ENCODE measurements around the gene TAMM41. TPM values are rescaled to one million over a fixed set of nuclear protein-coding genes. Genes with fewer than 3 reads are reported as not detected.
"Not testable (repeated sequence)": the region's sequence is repeated elsewhere in the genome, so short reads cannot be mapped to it uniquely, and the experiment has no call there.

The TAMM41 gene
- total RNA-seq, 1 experiment from 2014 or later, result 9.6 TPM

DNA sequence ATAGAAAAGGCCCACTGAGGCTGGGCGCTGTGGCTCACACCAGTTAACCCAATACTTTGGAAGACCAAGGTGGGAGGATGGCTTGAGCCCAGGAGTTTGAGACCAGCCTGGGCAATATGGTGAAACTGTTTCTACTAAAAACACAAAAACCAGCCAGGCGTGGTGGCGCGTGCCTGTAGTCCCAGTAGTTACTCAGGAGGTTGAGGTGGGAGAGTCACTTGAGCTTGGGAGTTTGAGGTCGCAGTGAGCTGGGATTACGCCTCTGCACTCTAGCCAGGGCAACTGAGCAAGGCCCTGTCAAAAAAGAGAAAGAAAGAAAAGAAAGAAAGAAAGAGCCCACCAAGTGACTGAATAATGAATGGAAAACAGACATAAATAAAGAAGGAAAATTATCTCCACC lies 32.0 kb downstream of the TAMM41 start:
- DNase-seq (ENCODE audit: low read depth), result no peak

DNA sequence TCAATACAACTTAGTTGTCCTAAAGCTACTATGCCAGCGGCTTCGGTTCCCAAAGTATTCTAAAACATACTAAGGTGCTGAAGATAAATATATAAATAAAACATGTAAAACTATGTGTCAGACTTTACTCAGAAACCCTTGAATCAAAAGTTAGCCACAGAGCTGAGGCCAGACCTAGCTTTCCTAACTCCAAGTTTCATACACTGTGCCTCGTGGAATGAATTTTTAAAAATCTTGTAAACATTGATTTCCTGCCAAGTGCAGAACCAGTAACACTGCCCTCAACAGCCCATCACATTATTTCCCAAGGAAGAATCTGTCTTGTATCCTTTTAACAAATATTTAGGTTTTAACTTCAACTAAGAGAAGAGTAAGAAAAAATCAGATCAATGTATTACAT lies 36.4 kb downstream of the TAMM41 start:
- no peak for DNase-seq (ENCODE audit: low read depth)

DNA sequence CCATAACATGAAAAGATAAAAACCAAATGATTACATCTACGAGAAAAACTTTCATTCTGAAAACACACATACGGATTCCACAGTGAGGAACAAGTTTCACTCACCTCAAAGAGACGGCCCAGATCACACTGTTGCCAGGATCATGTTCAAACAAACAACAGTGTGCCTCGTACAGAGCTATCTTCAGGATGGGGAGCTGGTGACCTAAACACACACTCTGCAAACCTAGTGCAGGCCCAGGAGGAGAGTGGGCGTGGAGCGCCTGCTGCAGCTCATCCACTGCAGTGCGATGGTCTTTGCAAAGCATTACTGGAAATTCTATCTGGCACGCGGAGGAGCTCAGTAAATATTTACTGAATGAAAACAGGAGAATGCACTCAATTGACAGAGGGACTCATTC lies 38.5 kb downstream of the TAMM41 start:
- no peak for DNase-seq (ENCODE audit: low read depth)

DNA sequence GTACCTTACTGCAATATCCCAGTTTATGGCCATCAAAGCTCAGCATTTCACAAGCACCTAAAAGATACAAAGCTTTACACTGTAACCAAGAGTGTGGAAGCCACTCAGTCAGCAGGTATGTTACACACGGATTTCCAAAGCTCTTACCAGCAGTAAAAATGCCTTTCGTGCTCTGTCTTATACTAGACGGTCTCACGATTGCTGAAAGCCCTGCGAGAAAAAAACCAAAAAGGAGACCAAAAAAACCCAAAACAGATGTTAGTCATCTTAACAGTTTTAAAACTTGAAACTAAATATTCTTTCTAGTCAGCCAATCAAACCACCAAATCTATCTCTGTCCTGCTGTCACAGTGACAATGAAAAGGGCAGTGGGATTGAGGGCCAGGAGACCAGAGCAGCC lies 39.0 kb downstream of the TAMM41 start:
- DNase-seq (ENCODE audit: low read depth), result no peak

DNA sequence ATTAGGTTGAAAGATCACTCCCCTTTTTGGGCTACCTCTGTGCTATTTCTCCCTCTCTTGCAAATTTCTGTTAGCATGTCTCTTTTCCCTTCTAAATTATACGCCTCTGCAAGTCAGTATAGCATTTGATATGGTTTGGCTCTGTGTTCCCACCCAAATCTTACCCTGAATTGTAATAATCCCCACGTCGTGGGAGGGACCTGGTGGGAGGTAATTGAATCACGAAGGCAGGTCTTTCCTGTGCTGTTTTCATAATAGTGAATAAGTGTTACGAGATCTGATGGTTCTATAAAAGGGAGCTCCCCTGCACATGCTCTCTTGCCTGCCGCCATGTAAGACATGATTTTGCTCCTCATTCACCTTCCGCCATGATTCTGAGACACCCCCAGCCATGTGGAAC lies 41.0 kb downstream of the TAMM41 start:
- no peak for DNase-seq (ENCODE audit: low read depth)

DNA sequence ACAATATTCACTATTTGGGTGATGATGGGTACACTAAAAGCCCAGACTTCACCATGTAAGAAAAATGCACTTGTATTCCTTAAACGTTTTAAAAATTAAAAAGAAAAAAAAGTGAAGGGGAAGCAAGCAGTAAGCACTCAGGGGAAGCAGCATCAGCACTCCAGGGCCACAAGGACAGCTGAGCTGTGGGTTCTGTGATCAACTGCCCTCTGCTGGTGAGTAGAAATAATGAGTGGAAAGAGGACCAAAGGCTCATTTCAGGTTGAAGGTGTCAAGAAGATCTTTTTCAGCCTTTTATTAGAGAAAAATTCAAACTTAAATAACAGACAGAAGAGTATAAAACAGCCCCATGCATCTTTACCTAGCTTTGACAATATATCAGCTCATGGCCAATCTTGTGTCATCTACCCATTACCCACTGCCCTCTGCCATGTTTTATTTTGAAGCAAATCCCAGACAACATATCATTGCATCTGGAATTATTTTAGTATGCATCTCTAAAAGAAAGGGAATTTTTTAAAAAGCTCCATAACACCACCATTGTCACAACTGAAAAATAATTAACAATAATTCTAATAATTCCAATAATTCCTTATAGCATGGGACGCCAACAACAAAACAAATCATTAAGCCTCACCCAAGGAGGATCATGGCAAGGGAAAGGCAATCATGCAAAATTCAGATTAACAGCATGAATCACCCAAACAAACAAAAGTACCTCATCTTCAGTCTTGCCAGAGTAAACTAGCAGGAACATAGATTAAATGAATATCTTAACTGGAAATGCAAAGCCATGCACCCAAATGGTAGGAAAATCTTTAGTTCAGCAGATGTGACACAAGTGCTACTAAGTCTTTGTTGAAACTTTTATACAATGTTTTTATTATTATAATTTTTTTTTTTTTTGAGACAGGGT lies 42.5 kb downstream of the TAMM41 start:
- peak; percentile 58 for DNase-seq (ENCODE audit: low read depth)

DNA sequence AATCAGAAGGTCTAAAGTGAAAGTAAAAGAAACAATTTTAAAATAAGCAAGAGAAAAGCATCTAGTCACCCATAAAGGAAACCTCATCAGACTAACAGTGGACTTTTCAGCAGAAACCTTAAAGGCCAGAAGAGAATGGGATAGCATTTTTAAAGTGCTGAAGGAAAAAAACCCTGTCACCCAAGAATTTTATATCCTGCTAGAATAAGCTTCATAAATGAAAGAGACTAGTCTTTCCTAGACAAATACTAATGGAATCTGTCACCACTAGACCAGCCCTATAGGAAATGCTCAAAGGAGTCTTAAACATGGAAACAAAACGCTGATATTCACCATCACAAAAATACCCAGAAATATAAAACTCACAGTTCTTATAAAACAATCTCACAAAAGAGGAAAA lies 46.9 kb downstream of the TAMM41 start:
- DNase-seq (ENCODE audit: low read depth), result no peak

DNA sequence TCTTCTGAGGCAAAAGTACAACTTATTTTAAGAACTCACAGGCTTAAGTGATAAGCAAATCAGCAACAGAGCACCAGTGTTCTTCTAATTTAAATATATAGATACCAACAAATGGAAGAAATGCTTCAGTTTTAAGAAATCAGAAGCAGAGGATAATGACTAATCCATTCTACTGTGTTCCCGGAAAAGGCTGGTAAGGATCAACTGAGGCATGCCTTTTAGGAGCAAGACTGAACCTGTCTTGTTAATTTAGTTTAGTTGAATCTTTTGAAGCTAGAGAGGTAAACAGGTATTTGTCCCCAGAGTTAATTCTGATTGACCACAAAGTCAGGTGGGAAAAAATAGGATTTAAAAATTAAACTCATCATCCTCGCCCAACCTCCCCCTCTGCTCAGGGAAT lies 51.8 kb downstream of the TAMM41 start:
- DNase-seq (ENCODE audit: low read depth), result no peak

DNA sequence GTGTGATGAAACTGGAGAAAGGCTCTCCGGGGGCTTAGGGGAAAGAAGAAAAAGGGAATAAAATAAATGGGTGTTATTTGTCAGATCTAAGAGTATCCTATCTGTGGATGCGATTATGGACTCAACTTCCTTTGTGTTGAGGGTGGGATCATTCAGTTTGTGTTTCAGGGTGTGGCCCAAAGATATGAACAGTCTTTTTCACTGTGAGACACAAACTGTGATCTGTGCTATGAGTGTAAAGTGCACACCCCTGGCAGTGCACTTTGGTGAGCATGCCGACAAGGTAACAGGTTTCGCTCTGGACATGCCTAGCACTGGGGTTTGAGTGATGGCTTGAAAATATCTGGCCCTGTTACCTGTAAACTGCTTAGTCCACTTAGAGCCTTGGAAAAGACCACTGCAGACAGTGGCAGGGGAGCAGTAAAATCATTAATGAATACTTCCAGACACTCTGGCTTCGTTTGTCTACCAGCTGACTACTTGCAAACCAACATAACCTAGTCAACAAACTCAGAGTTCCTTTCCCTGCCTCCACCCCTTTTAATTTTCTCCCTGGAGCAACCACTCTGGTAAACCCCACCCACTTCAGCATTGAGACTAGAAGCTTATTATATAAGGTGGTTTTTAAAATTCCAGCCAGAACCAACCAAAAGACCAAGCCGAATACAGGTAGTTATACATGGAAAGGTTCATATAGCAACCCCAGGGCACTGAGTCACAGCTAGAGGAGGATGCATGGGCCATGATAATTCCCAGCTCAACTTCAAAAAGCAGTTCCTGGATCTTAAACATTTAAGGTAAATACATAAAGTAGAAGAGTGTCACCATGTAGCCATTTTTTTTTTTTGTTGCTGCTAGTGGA lies 55.1 kb downstream of the TAMM41 start:
- no peak for DNase-seq (ENCODE audit: low read depth)

DNA sequence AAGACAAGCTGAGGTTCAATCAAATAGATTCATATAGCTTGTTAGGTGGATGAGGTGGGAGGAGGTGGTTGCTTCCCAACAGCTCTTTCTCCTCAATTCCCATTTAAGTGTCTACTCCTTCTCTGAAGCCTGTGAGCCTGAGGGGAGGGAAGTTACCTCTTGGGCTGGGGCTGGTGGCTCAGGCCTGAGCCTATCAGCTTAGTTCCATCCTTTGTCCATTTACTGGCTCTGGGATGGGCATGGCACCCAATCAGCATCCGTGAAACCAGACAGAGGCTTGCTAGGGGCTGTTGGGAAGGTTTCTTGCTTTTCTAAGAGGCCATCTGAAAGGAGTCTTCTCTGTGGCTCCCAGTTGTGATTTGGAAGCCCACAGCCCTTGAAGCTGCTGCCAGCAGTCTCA lies 57.3 kb downstream of the TAMM41 start:
- DNase-seq (ENCODE audit: low read depth), result no peak

DNA sequence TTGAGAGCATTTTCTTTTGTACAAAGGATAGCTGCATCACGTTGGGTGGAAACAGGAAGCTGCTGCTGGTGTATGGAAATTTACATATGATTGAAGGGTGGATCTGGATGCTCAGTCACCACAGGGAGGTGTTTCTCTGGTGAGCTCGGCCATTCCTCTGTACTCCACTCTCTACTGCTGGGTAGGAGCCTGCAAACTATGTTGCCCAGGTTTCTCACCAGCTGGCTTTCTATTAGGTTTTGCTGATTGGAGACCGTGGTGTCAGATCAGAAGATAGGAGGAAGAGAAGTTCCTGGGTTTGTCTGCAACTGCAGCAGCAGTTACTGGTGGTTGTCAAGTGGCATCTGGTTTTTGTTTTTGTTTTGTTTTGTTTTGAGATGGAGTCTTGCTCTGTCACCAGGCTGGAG lies 61.7 kb downstream of the TAMM41 start:
- DNase-seq (ENCODE audit: low read depth), result no peak

DNA sequence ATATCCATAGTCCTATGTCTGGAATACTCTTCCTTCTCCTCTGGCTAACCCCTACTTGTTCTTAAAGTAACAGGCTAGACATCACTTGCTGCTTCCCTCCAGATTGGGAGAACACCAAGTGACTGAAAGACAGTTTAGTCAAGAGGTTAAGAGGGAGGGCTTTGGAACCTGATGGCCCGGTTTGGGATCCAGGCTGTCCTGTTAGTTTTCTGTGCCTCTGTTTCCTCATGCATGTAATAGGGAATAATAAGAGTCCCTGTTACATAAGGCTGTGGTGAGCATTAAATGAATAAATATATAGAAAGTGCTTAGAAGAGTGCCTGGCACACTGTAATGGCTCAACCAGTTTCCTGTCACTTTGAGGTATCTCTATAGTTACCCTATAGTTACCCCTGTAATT lies 66.3 kb downstream of the TAMM41 start:
- no peak for DNase-seq (ENCODE audit: low read depth)

DNA sequence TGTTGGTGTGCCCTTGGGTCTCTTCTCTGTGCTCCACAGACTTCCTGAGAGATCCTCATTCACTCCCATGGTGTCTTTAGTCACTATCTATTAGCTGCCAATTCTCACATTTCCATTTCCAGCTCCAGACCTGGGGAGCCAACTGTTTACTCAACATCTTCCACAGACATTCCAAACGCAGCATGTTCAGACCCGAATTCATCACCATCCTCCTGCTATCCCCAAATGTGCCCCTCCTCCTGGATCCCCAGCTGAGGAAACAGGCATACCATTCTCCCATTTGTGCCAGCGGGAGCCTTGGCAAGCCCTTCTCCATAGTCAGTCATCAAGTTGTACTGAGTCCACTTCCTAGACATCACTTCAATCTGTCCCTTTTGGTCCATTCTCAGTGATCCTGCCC lies 67.1 kb downstream of the TAMM41 start:
- no peak for DNase-seq (ENCODE audit: low read depth)

DNA sequence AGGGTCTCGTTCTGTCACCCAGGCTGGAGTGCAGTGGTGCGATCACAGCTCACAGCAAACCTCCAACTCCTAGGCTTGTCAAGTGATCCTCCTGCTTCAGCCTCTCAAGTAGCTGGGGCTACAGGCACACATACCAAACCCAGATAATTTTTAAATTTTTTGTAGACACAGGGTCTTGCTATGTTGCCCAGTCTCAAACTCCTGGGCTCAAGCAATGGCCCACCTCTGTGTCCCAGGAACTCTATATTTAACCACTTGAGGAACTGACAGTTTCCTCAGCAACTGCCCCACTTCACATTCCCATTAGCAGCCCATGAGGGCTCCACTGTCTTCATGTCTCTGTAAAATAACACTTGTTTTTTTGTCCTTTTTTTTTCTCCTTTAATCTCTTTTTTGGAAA lies 68.4 kb downstream of the TAMM41 start:
- no peak for DNase-seq (ENCODE audit: low read depth)

DNA sequence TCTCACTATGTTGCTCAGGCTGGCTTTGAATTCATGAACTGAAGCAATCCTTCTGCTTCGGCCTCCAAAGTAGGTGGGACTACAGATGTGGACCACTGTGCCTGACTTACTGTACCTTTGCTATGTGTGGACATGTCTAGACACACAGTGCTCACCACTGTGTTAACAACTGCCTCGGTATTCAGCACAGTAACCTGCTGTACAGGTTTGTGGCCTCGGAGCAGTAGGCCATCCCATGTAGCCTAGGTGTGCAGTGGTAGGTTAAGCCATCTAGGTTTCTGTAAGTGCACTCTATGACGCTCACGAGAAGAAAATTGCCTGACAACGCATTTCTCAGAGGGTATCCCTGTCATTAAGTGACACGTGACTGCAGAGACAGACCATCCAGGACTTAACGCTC lies 70.3 kb downstream of the TAMM41 start:
- no peak for DNase-seq (ENCODE audit: low read depth)

DNA sequence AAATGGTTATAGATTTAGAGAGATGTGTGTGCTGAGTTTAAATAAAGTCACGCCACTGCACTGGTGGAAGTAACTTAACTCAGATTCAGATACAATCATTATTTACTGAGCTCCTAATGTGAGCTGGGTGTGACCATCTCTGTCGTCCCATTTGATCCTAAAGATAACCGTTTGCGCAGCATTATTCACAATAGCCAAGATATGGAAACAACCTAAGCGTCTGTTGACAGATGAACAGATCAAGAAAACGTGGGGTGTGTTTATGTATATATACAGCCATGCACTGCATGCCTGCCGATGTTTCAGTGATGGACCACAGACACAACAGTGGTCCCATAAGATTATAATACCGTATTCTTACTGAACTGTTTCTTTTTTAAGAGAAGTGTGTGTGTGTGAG lies 71.2 kb downstream of the TAMM41 start:
- no peak for DNase-seq (ENCODE audit: low read depth)

DNA sequence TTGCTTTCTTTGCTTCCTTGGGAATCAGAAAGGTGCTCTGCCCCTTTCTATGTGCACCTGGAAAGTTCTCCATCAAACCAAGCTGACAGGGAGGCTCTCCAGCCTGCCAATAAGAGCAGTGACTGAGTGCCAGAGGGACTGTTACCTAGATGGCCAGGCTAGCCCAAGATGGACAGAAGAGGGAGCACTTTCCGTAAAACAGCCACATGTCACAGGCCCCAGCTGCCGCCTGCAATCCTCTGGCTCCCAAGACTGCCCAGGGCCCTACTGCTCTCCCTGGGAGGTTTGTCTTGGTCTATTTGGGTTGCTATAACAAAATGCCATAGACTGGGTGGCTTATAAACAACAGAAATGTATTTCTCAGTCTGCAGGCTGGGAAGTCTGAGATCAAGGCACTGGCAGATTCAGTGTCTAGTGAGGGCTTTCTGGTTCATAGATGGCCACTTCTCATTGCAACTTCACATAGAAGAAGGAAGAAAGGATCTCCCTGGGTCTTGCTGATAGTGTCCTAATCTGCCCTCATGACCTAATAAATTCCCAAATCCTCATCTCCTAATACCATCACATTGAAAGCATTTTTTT lies 72.3 kb downstream of the TAMM41 start:
- DNase-seq (ENCODE audit: low read depth), result peak; percentile 62

DNA sequence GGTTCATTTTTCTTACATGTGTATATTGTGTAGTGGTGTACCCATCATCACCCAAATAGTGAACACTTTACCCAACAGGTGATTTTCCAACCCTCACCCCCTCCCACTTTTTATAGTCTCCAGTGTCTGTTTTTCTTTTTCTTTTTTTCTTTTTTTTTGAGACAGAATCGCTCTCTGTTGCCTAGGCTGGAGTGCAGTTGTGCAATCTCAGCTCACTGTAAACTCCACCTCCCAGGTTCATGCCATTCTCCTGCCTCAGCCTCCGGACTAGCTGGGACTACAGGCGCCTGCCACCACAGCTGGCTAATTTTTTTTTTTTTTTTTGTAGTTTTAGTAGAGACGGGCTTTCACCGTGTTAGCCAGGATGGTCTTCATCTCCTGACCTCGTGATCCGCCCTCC lies 74.8 kb downstream of the TAMM41 start:
- not testable (repeated sequence) for DNase-seq (ENCODE audit: low read depth)

DNA sequence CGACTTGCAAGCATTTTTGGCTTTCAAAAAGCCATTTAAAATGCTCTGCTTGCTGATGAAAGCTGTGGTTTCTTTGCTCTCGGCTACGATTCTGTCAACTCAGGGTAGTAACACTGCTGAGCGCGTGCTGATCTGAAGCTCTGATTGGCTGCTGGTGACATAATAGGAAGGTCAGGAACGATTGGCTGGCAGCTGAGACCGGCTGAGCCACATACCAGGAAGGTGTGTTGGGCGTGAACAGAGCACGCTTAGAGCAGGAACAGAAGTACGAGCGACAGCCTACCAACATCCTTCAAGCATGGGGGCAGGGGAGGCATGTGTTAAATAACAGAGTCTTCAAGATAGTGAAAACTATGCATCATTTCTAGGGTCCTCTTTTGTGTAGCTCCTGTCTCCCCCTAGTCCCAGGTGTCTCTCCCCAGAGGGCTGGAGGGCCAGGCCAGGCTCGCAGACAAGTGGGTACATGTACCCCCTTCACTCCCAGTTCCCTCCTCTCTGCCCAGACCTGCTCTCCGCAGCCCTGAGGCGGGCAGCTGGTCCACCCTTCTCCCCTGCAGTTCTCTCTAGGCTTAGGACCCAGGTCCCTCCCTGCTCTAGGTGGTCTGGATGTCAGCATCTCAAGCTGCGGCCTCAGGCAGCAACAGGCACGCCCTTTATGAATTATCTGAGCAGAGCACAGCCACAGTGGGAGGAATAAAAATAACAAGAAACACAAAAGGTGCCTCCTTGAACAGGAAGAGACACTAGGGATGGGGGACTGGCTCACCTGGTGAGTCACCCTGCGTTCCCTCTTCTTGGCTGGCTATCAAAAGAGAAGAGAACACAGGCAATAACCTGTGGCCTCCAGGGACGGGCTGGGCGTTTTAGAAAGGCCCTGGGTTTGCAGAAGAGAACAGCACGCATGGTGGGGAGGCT lies 76.0 kb downstream of the TAMM41 start:
- DNase-seq (ENCODE audit: low read depth), result peak; percentile 69

DNA sequence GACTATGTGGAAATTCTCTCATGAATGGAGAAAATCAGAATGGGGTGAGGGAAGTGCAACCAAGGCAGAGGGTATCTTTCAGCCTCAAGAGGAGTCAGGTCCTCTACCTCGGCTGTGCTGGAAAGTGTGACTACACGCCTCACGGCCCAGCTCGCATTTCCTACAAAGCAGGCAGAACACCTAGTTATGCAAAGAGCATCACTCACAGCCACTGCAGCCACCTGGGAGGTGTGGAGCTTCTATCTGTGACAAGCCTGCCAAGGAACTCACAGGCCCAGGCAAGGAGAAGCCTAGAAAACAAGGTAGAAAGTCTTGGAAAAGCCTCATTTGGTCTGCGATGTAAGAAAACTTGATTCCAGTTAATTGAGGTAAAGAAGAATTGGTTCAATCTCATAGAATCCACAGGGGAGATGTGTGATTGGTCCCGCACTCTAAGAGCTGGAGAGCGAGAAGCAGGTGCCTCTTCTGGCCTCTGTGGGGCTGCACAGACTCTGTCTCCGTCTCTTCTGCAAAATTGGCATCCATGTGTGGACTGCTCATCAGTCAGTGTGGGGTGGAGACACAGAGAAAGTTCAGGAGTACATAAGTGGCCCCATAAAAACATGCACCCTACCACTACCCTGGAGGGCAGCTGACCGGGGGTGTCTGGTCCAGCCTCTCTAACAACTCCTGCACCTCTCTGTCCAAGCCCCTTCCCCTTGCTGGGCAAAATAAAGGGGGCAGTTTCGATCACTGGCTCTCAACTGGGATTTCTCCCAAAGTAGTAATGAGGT lies 76.8 kb downstream of the TAMM41 start:
- no peak for DNase-seq (ENCODE audit: low read depth)

DNA sequence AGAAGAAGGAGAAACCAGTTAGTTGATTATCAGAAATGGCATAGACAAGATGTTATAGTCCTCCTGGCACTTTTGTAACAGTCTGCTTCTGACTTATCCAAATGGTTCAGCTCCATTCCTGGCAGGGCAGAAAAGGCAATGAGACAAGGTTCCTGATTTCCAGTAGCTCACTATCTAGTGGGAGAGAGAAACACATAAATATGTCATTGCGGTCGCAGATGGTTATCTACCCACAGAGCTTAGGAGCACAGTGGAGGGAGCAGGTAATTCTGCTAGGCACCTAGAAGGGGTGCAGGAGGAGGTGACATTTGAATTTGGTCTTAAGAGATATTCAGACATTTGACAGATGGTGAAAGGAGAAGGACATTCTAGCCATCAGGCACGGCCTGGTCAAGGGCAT lies 78.1 kb downstream of the TAMM41 start:
- DNase-seq (ENCODE audit: low read depth), result no peak

All from RPMI7951 (cell line).